Measurements from ENCODE around the gene DOCK6. TPM values are rescaled to one million over a fixed set of nuclear protein-coding genes. Genes with fewer than 3 reads are reported as not detected.

Gene DOCK6
- polyA plus RNA-seq, 1 donor from 2014 or later, result not detected

- H2AFZ ChIP-seq (ENCODE audit: low read depth, low read length), result no peak overlapping the region
- H3K4me2 ChIP-seq (ENCODE audit: low read length), result no peak overlapping the region
Measured at GRCh38 chr19:11169896-11170678, 92.2 kb downstream of the DOCK6 start.

DNA sequence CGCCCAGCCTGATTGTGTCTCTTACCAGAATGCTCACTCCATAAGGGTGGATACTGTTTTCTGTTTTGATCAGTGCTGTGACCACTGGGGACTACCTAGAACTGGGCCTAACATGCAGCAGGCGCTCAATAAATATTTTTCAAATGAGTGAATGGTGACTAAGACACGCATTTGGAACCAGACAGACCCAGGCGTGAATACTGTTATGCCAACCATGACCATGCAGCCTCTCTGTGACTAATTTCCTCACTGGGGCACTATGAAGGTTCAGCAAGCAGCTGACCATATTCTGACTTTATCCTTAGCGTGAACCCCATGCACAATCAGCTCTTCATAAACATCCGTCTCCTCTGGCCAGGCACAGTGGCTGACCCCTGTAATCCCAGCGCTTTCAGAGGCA lies 93.8 kb downstream of the DOCK6 start:
- TF ChIP-seq SMC3 (conservative IDR thresholded peaks at IDR 0.05; ENCODE audit: poor library complexity) (no peak), TAF1 (IDR thresholded peaks at IDR 0.05; ENCODE audit: low read depth) (no peak), RAD21 (conservative IDR thresholded peaks at IDR 0.05) (no peak), EZH2 (IDR thresholded peaks at IDR 0.05; ENCODE audit: borderline replicate concordance, insufficient read depth, low read length, poor library complexity, severe bottlenecking) (no peak), MXI1 (conservative IDR thresholded peaks at IDR 0.05; ENCODE audit: poor library complexity, severe bottlenecking) (no peak), POLR2AphosphoS5 (IDR thresholded peaks at IDR 0.05) (no peak), EP300 (conservative IDR thresholded peaks at IDR 0.05; ENCODE audit: poor library complexity, severe bottlenecking) (no peak), REST (IDR thresholded peaks at IDR 0.05; ENCODE audit: borderline replicate concordance) (no peak)
- TF ChIP-seq, protein P1, sequence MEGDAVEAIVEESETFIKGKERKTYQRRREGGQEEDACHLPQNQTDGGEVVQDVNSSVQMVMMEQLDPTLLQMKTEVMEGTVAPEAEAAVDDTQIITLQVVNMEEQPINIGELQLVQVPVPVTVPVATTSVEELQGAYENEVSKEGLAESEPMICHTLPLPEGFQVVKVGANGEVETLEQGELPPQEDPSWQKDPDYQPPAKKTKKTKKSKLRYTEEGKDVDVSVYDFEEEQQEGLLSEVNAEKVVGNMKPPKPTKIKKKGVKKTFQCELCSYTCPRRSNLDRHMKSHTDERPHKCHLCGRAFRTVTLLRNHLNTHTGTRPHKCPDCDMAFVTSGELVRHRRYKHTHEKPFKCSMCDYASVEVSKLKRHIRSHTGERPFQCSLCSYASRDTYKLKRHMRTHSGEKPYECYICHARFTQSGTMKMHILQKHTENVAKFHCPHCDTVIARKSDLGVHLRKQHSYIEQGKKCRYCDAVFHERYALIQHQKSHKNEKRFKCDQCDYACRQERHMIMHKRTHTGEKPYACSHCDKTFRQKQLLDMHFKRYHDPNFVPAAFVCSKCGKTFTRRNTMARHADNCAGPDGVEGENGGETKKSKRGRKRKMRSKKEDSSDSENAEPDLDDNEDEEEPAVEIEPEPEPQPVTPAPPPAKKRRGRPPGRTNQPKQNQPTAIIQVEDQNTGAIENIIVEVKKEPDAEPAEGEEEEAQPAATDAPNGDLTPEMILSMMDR (IDR thresholded peaks at IDR 0.05; ENCODE audit: poor library complexity, severe bottlenecking), result no peak
- H3F3A ChIP-seq (ENCODE audit: insufficient read depth, low read length, poor library complexity, severe bottlenecking), result no peaks in the 10 kb centered on the region
- H3K9me2 ChIP-seq (ENCODE audit: insufficient read depth, low read length), result no peaks in the 10 kb centered on the region
- no peaks in the 10 kb centered on the region for H3K36me3 ChIP-seq (ENCODE audit: insufficient read depth, low read length)
- H3K9me3 ChIP-seq (ENCODE audit: low read length), result no peaks in the 10 kb centered on the region
- H3K4me2 ChIP-seq (ENCODE audit: low read length), result no peak overlapping the region
- H2AFZ ChIP-seq (ENCODE audit: low read depth, low read length), result no peak overlapping the region
- H3K9ac ChIP-seq (ENCODE audit: low read length), result no peak overlapping the region
- H3K27ac ChIP-seq (ENCODE audit: low read length), result no peak overlapping the region
- H3K4me3 ChIP-seq (ENCODE audit: low read length), result no peak overlapping the region
- H3K79me2 ChIP-seq (replicated peaks; ENCODE audit: insufficient read depth, low read length), result no peaks in the 10 kb centered on the region
- no peaks in the 10 kb centered on the region for H3K27me3 ChIP-seq (ENCODE audit: insufficient read depth, low read depth, low read length)
- no peaks in the 10 kb centered on the region for H4K20me1 ChIP-seq (ENCODE audit: insufficient read depth)

More at GRCh38 chr19:11169896-11170678, 92.2 kb downstream of the DOCK6 start:
- Histone ChIP-seq H3K4me3 (ENCODE audit: low read length) (no peak overlapping the region), H3K9me3 (ENCODE audit: low read length) (no peaks in the 10 kb centered on the region), H3F3A (ENCODE audit: insufficient read depth, low read length, poor library complexity, severe bottlenecking) (no peaks in the 10 kb centered on the region), H4K20me1 (ENCODE audit: insufficient read depth) (no peaks in the 10 kb centered on the region), H3K9ac (ENCODE audit: low read length) (no peak overlapping the region), H3K27ac (ENCODE audit: low read length) (no peak overlapping the region), H3K36me3 (ENCODE audit: insufficient read depth, low read length) (no peaks in the 10 kb centered on the region), H3K79me2 (replicated peaks; ENCODE audit: insufficient read depth, low read length) (no peaks in the 10 kb centered on the region), H3K27me3 (ENCODE audit: insufficient read depth, low read depth, low read length) (no peaks in the 10 kb centered on the region), H3K9me2 (ENCODE audit: insufficient read depth, low read length) (no peaks in the 10 kb centered on the region)
- TF ChIP-seq EP300 (conservative IDR thresholded peaks at IDR 0.05; ENCODE audit: poor library complexity, severe bottlenecking), result no peak
- no peak for TF ChIP-seq SMC3 (conservative IDR thresholded peaks at IDR 0.05; ENCODE audit: poor library complexity)
- TF ChIP-seq EZH2 (IDR thresholded peaks at IDR 0.05; ENCODE audit: borderline replicate concordance, insufficient read depth, low read length, poor library complexity, severe bottlenecking), result no peak
- no peak for TF ChIP-seq RAD21 (conservative IDR thresholded peaks at IDR 0.05)
- no peak for TF ChIP-seq TAF1 (IDR thresholded peaks at IDR 0.05; ENCODE audit: low read depth)
- no peak for TF ChIP-seq POLR2AphosphoS5 (IDR thresholded peaks at IDR 0.05)

All from neural cell (in vitro differentiated cells).